ENCODE data around the gene RGCC. TPM values are rescaled to one million over a fixed set of nuclear protein-coding genes. Genes with fewer than 3 reads are reported as not detected.

The RGCC gene
- total RNA-seq, 1 donor from 2014 or later = 9.7 TPM

DNA sequence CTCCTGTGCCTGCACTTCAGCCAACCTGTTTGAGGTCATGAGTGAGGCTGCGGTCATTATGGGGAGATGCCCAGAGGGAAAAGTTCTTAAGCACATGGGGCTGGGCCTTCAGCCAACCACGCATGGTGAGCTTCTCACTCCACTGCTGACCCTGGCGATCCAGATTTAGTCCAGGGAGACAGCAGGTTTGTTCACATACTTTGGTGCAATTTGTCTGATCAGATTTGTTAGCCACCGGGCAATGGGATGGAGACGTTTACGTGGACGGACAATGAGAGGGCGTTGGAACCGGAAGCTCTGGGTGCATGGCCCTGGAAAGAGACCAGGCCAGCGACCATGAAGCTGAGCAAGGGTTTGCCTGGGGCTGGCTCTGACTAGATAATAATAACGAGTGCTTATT, 56.2 kb downstream of the RGCC start:
- no peak overlapping the region for H3K4me3 ChIP-seq (ENCODE audit: low read depth, low read length)
- DNase-seq (ENCODE audit: low read depth) = no peak
- no peak for TF ChIP-seq CTCF (conservative IDR thresholded peaks at IDR 0.05; ENCODE audit: low read depth, low read length)

DNA sequence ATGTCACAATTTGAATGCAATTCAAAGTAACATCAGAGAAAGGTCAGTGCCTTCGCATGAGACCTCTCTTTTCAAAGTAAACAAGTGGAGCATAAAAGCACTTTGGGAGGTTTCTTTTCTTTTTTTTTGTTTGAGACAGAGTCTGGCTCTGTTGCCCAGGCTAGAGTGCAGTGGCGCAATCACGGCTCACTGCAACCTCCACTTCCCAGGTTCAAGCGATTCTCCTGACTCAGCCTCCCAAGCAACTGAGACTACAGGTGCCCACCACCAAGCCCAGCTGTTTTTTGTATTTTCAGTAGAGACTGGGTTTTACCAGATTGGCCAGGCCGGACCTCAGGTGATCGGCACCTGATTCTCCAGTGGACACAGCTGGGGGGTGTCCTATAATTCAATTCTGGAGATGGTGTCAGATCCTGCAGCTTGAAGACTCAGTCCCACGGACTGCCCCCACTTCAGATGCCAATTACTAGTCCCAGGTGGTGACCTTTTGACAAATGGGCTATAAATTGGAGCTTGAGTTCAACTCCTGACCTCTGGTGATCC, 57.6 kb downstream of the RGCC start:
- no peak for DNase-seq (ENCODE audit: low read depth)
- H3K4me3 ChIP-seq (ENCODE audit: low read depth, low read length) = no peak overlapping the region
- no peak for TF ChIP-seq CTCF (conservative IDR thresholded peaks at IDR 0.05; ENCODE audit: low read depth, low read length)

DNA sequence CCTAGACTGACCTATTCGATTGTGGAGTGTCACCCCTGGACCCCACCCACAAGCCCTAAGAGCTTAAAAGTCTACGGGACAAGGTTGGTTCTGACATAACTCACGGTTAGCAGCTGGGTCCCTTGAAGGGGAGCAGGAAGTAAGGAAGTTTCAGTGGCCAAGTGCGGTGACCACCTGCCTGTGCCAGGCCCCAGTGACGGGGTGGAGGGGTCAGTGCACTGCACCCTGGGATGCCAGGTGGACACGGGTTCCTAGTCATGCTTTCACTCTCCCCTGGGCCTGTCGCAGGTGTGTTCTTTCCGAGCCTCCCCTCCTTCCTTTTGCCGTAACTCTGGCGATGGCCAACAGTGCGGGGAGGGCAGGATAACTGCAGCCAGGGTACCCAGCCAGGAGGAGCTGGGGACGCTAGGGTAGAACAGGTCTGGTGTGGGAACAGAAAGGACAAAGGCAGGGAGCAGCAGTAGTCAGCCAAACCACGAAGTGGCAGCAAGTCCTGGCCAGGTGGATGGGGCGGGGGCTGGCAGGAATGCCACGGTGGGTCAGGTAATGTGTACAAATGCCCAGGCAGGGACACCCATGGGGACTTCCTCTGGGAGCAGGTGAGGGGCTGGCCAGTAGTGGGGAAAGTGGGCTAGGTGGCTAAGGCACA, 58.3 kb downstream of the RGCC start:
- no peak for DNase-seq (ENCODE audit: low read depth)
- TF ChIP-seq CTCF (conservative IDR thresholded peaks at IDR 0.05; ENCODE audit: low read depth, low read length) = no peak
- no peak overlapping the region for H3K4me3 ChIP-seq (ENCODE audit: low read depth, low read length)

DNA sequence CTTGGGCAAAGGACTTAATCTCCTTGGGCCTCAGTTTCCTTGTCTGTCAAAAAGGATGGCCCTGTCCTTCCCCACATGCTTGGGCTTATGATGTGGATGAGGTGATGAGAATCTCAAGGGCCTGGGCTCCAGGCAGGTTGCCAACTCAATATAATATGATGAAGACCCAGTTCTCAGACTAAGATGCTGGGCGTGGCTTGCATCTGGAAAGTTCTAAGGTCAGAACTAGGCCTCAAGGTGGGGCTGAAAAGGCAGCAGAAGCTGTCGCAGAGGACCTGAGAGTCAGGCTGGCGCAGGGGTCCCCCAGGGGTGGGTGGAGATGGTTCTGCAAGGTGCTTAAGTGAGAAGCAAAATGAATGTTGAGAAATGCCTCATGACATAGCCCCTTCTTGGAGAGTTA, 58.8 kb downstream of the RGCC start:
- no peak for TF ChIP-seq CTCF (conservative IDR thresholded peaks at IDR 0.05; ENCODE audit: low read depth, low read length)
- no peak for DNase-seq (ENCODE audit: low read depth)
- no peak overlapping the region for H3K4me3 ChIP-seq (ENCODE audit: low read depth, low read length)

DNA sequence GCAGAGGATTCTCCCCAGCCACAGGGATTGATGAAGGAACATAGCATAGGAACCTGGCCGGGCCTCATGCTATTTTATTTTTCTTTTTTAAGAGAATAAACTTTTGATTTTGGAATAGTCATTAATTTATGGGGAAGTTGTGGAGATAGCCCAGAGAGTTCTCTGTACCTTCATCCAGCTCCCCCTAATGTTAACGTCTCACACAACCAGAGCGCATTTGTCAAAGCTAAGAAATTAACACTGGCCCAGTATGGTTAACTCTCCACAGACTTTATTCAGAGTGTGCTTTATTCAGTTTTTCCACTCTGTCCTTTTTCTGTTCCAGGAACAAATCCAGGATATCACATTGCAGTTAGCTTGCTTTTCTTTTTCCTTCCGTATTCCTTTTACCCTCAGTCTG, 59.4 kb downstream of the RGCC start:
- DNase-seq (ENCODE audit: low read depth) = no peak
- TF ChIP-seq CTCF (conservative IDR thresholded peaks at IDR 0.05; ENCODE audit: low read depth, low read length) = no peak
- H3K4me3 ChIP-seq (ENCODE audit: low read depth, low read length) = no peak overlapping the region

GRCh38 chr13:41520016-41520659, 62.8 kb downstream of the RGCC start:
- no peak for TF ChIP-seq CTCF (conservative IDR thresholded peaks at IDR 0.05; ENCODE audit: low read depth, low read length)

More at GRCh38 chr13:41520016-41520659, 62.8 kb downstream of the RGCC start:
- no peak overlapping the region for H3K4me3 ChIP-seq (ENCODE audit: low read depth, low read length)
- DNase-seq (ENCODE audit: low read depth) = no peak

Other genes with a start within 250 kb of the RGCC start
- gene MTRF1, start 194.0 kb upstream of the RGCC start, total RNA-seq = 6.9 and 8.3 TPM in 2 replicates
- 5.7 and 9.6 TPM in 2 replicates for gene NAA16, start 146.3 kb upstream of the RGCC start, total RNA-seq